IPS-11a (cell line): ENCODE results near the gene PLSCR1.
"Not testable (repeated sequence)": the region's sequence is repeated elsewhere in the genome, so short reads cannot be mapped to it uniquely, and the experiment has no call there.

Source experiments
- H3K4me3 ChIP-seq: one replicate; pipeline ENCODE4 v1.5.1; 2013; ENCODE audit warnings: low read depth, low read length, control low read depth

Gene PLSCR1

DNA sequence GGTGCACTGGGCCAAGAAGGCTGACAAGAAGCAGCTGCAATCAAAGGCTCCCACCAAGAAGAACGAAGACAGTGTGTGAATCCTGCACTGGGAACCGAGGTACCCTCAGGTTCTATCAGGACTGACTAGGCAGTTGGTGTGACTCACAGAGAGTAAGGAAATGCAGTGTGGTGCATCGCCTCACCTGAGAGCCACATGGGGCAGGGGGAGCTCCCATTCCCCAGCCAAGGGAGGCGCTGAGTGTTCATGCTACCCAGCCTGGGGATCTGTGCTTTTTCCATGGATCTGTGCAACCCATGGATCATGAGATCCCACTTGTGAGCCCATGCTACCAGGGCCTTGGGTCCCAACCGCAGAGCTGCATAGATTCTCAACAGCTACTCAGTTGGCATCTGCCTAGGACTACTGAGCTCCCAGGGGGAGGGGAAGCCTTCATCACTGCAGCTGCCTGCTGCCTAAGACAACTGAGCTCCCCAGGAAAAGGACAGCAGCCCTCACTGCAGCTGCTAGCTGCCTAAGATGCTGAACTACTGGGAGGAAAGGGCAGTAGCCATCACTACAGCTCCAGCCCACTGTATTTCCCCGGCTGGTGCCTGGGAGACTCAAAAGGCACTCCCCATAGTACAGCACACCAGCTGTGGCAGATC, 68.2 kb downstream of the PLSCR1 start:
- no peak overlapping the region for H3K4me3 ChIP-seq

GRCh38 chr3:146474976-146475375, 69.4 kb downstream of the PLSCR1 start:
- H3K4me3 ChIP-seq: not testable (repeated sequence)

GRCh38 chr3:146473726-146474125, 70.7 kb downstream of the PLSCR1 start:
- H3K4me3 ChIP-seq: no peak overlapping the region

GRCh38 chr3:146472611-146473010, 71.8 kb downstream of the PLSCR1 start:
- H3K4me3 ChIP-seq: no peak overlapping the region

DNA sequence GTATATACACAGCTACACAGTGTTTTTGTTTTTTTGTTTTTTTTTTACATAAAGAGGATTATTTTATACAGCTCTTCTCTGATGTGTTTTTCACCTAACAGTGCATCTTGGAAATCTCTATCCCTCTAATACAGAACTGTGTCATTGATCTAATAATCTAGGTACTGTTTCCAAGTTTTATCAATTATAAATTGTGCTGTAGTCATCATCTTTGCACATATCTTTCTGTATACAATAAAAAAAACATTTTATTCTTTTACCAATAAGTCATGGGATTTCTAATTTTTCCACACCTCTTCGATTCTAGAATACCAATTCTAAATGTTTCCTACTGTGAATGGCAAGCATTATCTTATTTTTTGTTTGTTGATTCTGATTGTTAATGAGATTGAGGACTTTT, 73.4 kb downstream of the PLSCR1 start:
- H3K4me3 ChIP-seq: no peak overlapping the region

DNA sequence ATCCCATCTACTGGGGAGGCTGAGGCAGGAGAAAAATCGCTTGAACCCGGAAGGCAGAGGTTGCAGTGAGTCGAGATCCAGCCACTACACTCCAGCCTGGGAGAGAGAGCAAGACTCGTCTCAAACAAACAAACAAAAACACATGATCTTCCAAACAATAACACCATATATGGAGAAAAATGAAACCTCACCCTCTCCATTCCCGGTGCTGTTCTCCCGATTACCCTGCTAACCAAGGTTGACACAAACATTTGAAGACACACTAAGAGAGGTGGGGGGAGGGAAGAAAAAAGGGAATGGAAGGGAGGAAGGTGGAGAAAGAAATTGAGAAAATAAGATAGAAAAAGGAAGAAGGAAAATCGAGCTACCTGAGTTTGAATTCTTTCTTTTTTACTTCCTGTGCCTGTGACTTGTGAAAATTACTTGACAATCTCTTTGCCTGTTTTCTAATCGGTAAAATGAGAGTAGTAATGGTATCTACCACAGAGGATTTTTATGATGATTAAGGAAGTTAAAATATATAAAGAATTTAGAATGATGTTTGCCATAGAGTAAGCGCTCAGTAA, 73.9 kb downstream of the PLSCR1 start:
- H3K4me3 ChIP-seq: no peak overlapping the region

GRCh38 chr3:146469150-146470017, 75.0 kb downstream of the PLSCR1 start, which contains the start of gene PLSCR2:
Gene PLSCR2 (minus strand): TSS chr3:146469561. CDS start chr3:146459904, 9,657 bp downstream.
- H3K4me3 ChIP-seq: no peak within 1 kb of the TSS

GRCh38 chr3:146468671-146469149, 75.7 kb downstream of the PLSCR1 start:
- H3K4me3 ChIP-seq: no peak overlapping the region

GRCh38 chr3:146468234-146468633, 76.2 kb downstream of the PLSCR1 start:
- no peak overlapping the region for H3K4me3 ChIP-seq

DNA sequence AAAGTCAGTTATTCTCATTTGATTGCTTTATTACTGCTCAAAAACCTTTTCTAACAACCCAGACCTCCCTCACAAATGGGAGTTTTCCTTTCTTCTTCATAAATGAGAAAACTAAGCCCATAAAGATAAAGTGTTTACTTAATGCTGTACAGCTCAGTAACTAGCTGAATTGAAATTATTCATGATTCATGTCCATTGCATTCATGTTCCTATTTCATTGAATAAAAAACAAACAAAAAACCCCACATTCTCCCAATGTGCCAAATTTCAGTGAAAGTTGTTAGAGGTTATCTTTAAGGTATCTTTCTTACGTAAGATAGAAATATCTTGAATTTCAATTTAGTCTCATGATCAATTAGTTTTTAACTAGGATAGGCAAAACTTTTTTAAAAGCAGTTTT, 77.8 kb downstream of the PLSCR1 start:
- H3K4me3 ChIP-seq: no peak overlapping the region

DNA sequence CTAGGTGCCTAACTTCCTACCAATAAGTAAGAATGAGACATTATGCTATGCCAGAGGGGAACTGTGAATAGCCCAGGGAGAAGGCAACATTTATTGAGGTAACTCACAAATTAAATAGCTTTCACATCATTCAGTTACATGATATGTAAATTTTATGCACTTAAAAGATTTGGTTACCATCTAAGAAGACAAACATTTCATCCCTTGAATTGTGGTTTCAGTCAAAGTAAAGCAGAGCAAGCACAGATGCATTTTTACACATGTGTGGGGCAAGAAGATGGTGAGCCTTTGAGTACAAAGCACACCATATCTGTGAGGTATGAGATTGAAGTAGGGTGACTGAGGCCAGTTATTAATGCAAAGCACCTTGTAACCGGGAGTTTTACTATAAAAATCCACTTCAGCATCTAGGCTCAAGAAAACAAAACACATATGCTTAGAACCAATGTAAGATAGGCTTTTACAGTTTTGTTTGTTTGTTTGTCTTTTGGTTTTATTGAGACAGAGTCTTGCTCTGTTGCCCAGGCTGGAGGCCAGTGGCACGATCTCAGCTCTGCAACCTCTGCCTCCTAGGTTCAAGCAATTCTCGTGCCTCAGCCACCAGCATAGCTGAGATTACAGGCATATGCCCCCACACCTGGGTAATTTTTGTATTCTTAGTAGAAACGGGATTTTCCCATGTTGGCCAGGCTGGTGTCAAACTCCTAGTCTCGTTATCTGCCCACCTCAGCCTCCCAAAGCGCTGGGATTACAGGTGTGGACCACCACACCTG, 78.5 kb downstream of the PLSCR1 start:
- H3K4me3 ChIP-seq: no peak overlapping the region
